Measurements from ENCODE around the gene PTPRG.

DNA sequence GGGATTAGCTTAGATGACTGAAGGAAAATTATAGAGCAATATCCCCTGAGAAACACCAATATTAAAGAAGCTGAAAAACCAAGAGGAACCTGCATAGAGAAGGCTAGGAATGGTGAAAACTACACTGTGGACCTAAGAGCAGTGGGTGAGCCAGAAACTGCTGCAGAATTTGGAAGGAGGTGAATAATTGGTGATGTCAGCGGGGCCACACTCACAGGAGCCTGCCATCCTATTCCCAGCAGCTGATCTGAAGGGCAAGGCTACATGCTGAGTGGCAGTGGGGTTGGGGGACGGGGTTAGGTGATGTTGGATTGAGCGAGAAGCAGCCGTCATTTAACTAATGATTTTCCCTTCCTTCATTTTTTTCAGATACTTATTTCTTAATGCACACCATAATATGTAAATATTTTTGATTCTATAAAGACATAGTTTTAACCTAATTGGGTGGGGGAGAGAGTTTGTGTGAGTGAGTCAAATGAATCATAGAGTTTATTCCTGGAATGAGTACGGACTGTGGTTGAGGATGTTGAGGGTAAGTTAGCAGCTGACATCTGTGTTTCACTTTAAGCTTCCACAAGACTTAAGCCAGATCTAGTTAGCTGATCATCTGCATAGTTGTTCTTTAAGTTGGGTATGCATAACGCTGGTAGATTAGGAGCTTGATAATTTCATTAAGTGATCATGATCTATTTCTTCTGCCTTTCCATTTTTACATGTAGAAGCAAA is 222.8 kb downstream of the PTPRG start:
- TF ChIP-seq, protein P1, sequence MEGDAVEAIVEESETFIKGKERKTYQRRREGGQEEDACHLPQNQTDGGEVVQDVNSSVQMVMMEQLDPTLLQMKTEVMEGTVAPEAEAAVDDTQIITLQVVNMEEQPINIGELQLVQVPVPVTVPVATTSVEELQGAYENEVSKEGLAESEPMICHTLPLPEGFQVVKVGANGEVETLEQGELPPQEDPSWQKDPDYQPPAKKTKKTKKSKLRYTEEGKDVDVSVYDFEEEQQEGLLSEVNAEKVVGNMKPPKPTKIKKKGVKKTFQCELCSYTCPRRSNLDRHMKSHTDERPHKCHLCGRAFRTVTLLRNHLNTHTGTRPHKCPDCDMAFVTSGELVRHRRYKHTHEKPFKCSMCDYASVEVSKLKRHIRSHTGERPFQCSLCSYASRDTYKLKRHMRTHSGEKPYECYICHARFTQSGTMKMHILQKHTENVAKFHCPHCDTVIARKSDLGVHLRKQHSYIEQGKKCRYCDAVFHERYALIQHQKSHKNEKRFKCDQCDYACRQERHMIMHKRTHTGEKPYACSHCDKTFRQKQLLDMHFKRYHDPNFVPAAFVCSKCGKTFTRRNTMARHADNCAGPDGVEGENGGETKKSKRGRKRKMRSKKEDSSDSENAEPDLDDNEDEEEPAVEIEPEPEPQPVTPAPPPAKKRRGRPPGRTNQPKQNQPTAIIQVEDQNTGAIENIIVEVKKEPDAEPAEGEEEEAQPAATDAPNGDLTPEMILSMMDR (IDR thresholded peaks at IDR 0.05; ENCODE audit: insufficient read depth, low read depth, low read length), result no peak
- no peak for TF ChIP-seq EZH2 (IDR thresholded peaks at IDR 0.05; ENCODE audit: insufficient read depth, low read length)
